Measurements from ENCODE around the gene IGFBP4. TPM values are rescaled to one million over a fixed set of nuclear protein-coding genes. Genes with fewer than 3 reads are reported as not detected.

The IGFBP4 gene
- polyA plus RNA-seq, 1 of the 3 experiments (the other 2 are of a cell fraction), result 128 TPM

DNA sequence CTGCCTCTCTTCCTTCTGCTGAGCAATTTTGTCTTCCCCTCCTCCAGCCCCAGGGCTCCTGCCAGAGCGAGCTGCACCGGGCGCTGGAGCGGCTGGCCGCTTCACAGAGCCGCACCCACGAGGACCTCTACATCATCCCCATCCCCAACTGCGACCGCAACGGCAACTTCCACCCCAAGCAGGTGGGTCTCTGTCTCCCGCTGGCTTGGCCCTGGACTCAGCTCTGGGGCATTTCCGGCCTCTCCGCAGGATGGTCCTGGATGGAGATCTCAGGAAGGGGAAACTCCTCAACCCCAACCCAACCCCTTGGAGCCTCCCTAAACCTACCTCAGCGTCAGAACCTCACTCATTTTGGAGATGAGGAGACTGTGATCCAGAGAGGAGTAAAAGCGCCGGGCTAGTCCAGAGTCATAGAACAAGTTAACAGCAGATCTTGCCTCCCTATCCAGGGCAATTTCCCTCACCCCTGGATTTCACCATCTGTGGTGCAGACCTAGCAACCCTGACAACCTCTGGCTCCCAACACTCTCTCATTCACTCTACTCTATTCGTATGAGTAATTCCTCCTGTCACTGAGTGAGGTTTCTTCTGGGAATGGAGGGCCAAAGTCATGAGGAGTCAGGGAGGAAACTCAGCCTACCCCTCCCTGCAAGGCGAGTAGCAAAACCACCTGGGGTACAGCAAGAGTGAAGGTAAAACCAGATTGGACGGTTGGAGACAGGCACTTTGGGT, 10.8 kb downstream of the IGFBP4 start:
- CTCF ChIA-PET, result interaction anchor here (0.9 to 18.2 kb wide), 8 partner anchors 10 to 106 kb away, joined by 3 to 332 read pairs (median 66); partner anchors contain the start of gene IGFBP4
- Histone ChIP-seq H3K9me2 (no peaks in the 10 kb centered on the region), H4K20me1 (ENCODE audit: insufficient read depth) (no peaks in the 10 kb centered on the region), H3K4me2 (no peak overlapping the region), H3K79me2 (ENCODE audit: insufficient read depth) (peaks cover 15% of the 10 kb centered on the region; the same call in 1 of the 2 replicates), H3K27me3 (ENCODE audit: insufficient read depth) (no peaks in the 10 kb centered on the region), H3K9me3 (no peaks in the 10 kb centered on the region), H3K27ac (ENCODE audit: low read depth in 2 of 2, low read length in 1 of 2) (no peak overlapping the region), H2AFZ (ENCODE audit: low read depth) (no peak overlapping the region), H3K9ac (no peak overlapping the region), H3K4me1 (ENCODE audit: control insufficient read depth in 1 of 2, insufficient read depth in 2 of 2, low read depth in 1 of 2, low read length in 1 of 2) (peaks cover 40 to 67% of the 10 kb centered on the region in 2 experiments), H3K4me3 (ENCODE audit: low read depth in 2 of 2, low read length in 1 of 2) (no peak overlapping the region), H3F3A (replicated peaks; ENCODE audit: insufficient read depth) (peaks cover 30% of the 10 kb centered on the region), H3K36me3 (replicated peaks in 1 of 2; ENCODE audit: control insufficient read depth in 1 of 2, insufficient read depth in 2 of 2, low read length in 1 of 2) (peaks cover 11 to 30% of the 10 kb centered on the region in 2 experiments)
- POLR2A ChIA-PET, result no interaction called here
- TF ChIP-seq TCF12 (IDR thresholded peaks at IDR 0.05), result peak; percentile 72
- TF ChIP-seq, protein P1, sequence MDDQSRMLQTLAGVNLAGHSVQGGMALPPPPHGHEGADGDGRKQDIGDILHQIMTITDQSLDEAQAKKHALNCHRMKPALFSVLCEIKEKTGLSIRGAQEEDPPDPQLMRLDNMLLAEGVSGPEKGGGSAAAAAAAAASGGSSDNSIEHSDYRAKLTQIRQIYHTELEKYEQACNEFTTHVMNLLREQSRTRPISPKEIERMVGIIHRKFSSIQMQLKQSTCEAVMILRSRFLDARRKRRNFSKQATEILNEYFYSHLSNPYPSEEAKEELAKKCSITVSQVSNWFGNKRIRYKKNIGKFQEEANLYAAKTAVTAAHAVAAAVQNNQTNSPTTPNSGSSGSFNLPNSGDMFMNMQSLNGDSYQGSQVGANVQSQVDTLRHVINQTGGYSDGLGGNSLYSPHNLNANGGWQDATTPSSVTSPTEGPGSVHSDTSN (IDR thresholded peaks at IDR 0.05), result peak; percentile 49
- peak; percentile 10; the same call in 1 of the 2 replicates for TF ChIP-seq FOSL2 (IDR thresholded peaks at IDR 0.05; ENCODE audit: borderline replicate concordance, low read depth)
- TF ChIP-seq EP300 (IDR thresholded peaks at IDR 0.05; ENCODE audit: borderline replicate concordance in 1 of 2, low read depth in 1 of 2, low read length in 1 of 2), result 0 out of 4 replicates have a peak, but pooled peaks of 1 of the 2 experiments have one; percentile 14
- TF ChIP-seq RFX5 (IDR thresholded peaks at IDR 0.05; ENCODE audit: low read length), result no peak
- WGBS (ENCODE audit: low lambda C conversion rate), result 89% methylated on average over 16 of the region's 19 CpGs
- no peak for DNase-seq

DNA sequence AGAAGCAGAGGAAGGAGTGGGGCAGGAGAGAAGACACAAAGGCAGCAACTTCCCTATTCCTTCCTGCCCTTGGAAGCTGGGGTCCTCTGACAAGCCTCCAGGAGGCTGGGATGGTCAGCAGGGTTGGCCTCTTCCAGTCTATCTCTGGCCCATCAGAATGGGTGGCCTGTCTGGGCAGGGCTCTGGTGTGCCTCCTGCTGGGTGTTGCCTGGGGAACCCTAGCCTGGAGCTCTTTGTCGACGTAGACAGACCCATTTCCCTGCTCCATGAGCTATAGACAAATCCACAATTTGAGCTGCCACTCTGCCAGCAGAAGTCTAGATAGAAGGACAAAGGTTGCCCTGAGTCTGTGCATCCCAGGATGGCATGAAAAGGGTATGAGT, 11.4 kb downstream of the IGFBP4 start:
- no peak overlapping the region for H3K27ac ChIP-seq (ENCODE audit: low read depth in 2 of 2, low read length in 1 of 2)
- no peaks in the 10 kb centered on the region for H4K20me1 ChIP-seq (ENCODE audit: insufficient read depth)
- H3F3A ChIP-seq (replicated peaks; ENCODE audit: insufficient read depth), result peaks cover 30% of the 10 kb centered on the region
- CTCF ChIA-PET, result interaction anchor here (0.7 to 16.9 kb wide), 6 partner anchors 10 to 138 kb away, joined by 4 to 265 read pairs (median 16); partner anchors contain the start of gene IGFBP4
- no peaks in the 10 kb centered on the region for H3K9me3 ChIP-seq
- H3K79me2 ChIP-seq (ENCODE audit: insufficient read depth), result peaks cover 11% of the 10 kb centered on the region; the same call in 1 of the 2 replicates
- H3K4me3 ChIP-seq (ENCODE audit: low read depth in 2 of 2, low read length in 1 of 2), result no peak overlapping the region
- peaks cover 11 to 30% of the 10 kb centered on the region in 2 experiments for H3K36me3 ChIP-seq (replicated peaks in 1 of 2; ENCODE audit: control insufficient read depth in 1 of 2, insufficient read depth in 2 of 2, low read length in 1 of 2)
- WGBS (ENCODE audit: low lambda C conversion rate), result 60% methylated on average over 2 of the region's 2 CpGs
- H3K4me2 ChIP-seq, result no peak overlapping the region
- H3K27me3 ChIP-seq (ENCODE audit: insufficient read depth), result no peaks in the 10 kb centered on the region
- no peaks in the 10 kb centered on the region for H3K9me2 ChIP-seq
- H2AFZ ChIP-seq (ENCODE audit: low read depth), result no peak overlapping the region
- no peak for DNase-seq
- H3K9ac ChIP-seq, result no peak overlapping the region
- H3K4me1 ChIP-seq (ENCODE audit: control insufficient read depth in 1 of 2, insufficient read depth in 2 of 2, low read depth in 1 of 2, low read length in 1 of 2), result peaks cover 46 to 73% of the 10 kb centered on the region in 2 experiments
- POLR2A ChIA-PET, result interaction anchor here (0.6 kb wide), 1 partner anchor 35 kb away, joined by 3 read pairs; no protein-coding TSS in a partner anchor
- no peak for TF ChIP-seq TEAD4 (IDR thresholded peaks at IDR 0.05; ENCODE audit: borderline replicate concordance, insufficient read depth)
- no peak for TF ChIP-seq SIN3A (IDR thresholded peaks at IDR 0.05; ENCODE audit: borderline replicate concordance, low read depth, low read length)
- TF ChIP-seq EZH2phosphoT487 (IDR thresholded peaks at IDR 0.05; ENCODE audit: borderline replicate concordance, low read depth), result no peak
- TF ChIP-seq POLR2AphosphoS5 (IDR thresholded peaks at IDR 0.05; ENCODE audit: low read depth, low read length), result no peak
- TF ChIP-seq RXRA (IDR thresholded peaks at IDR 0.05; ENCODE audit: borderline replicate concordance, low read depth), result no peak
- no peak for TF ChIP-seq TAF1 (IDR thresholded peaks at IDR 0.05; ENCODE audit: borderline replicate concordance, low read depth, low read length)
- TF ChIP-seq, protein P1 (IDR thresholded peaks at IDR 0.05), result no peak
- no peak for TF ChIP-seq ELF1 (IDR thresholded peaks at IDR 0.05)
- TF ChIP-seq IRF3 (IDR thresholded peaks at IDR 0.05; ENCODE audit: low read depth, low read length), result no peak
- no peak for TF ChIP-seq RFX5 (IDR thresholded peaks at IDR 0.05; ENCODE audit: low read length)
- TF ChIP-seq FOXJ3 (CRISPR knock-in tag; IDR thresholded peaks at IDR 0.05), result no peak
- no peak for TF ChIP-seq CTCF (IDR thresholded peaks at IDR 0.05)
- TF ChIP-seq MEF2A (IDR thresholded peaks at IDR 0.05; ENCODE audit: borderline replicate concordance, low read depth), result no peak
- no peak for TF ChIP-seq TCF12 (IDR thresholded peaks at IDR 0.05)
- no peak for TF ChIP-seq YY1 (IDR thresholded peaks at IDR 0.05; ENCODE audit: low read depth)
- no peak for TF ChIP-seq FOSL2 (IDR thresholded peaks at IDR 0.05; ENCODE audit: borderline replicate concordance, low read depth)
- TF ChIP-seq, protein P2, sequence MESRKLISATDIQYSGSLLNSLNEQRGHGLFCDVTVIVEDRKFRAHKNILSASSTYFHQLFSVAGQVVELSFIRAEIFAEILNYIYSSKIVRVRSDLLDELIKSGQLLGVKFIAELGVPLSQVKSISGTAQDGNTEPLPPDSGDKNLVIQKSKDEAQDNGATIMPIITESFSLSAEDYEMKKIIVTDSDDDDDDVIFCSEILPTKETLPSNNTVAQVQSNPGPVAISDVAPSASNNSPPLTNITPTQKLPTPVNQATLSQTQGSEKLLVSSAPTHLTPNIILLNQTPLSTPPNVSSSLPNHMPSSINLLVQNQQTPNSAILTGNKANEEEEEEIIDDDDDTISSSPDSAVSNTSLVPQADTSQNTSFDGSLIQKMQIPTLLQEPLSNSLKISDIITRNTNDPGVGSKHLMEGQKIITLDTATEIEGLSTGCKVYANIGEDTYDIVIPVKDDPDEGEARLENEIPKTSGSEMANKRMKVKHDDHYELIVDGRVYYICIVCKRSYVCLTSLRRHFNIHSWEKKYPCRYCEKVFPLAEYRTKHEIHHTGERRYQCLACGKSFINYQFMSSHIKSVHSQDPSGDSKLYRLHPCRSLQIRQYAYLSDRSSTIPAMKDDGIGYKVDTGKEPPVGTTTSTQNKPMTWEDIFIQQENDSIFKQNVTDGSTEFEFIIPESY (IDR thresholded peaks at IDR 0.05; ENCODE audit: borderline replicate concordance, low read depth), result no peak
